Measurements from ENCODE around the gene FBXW7.

DNA sequence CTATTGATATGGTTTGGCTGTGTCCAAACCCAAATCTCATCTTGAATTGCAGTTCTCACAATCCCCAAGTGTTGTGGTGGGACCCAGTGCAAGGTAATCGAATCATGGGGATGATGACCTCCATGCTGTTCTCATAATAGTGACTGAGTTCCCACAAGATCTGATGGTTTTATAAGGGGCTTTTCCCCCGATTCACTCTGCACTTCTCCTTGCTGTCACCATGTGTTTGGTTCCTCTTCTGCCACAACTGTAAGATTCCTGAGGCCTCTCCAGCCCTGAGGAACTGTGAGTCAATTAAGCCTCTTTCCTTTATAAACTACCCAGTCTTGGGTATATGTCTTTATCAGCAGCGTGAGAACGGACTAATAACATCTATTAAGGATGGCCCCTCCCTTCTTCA is 68.8 kb downstream of the FBXW7 start:
- TF ChIP-seq POLR2AphosphoS5 (IDR thresholded peaks at IDR 0.05; ENCODE audit: low read depth, low read length) (no peak), TAF1 (IDR thresholded peaks at IDR 0.05; ENCODE audit: borderline replicate concordance, insufficient read depth, low read length) (no peak), FOXP2 (optimal IDR thresholded peaks at IDR 0.05; ENCODE audit: borderline replicate concordance, extremely low read depth, extremely low read length, insufficient read depth) (no peak)
- TF ChIP-seq, protein P1, sequence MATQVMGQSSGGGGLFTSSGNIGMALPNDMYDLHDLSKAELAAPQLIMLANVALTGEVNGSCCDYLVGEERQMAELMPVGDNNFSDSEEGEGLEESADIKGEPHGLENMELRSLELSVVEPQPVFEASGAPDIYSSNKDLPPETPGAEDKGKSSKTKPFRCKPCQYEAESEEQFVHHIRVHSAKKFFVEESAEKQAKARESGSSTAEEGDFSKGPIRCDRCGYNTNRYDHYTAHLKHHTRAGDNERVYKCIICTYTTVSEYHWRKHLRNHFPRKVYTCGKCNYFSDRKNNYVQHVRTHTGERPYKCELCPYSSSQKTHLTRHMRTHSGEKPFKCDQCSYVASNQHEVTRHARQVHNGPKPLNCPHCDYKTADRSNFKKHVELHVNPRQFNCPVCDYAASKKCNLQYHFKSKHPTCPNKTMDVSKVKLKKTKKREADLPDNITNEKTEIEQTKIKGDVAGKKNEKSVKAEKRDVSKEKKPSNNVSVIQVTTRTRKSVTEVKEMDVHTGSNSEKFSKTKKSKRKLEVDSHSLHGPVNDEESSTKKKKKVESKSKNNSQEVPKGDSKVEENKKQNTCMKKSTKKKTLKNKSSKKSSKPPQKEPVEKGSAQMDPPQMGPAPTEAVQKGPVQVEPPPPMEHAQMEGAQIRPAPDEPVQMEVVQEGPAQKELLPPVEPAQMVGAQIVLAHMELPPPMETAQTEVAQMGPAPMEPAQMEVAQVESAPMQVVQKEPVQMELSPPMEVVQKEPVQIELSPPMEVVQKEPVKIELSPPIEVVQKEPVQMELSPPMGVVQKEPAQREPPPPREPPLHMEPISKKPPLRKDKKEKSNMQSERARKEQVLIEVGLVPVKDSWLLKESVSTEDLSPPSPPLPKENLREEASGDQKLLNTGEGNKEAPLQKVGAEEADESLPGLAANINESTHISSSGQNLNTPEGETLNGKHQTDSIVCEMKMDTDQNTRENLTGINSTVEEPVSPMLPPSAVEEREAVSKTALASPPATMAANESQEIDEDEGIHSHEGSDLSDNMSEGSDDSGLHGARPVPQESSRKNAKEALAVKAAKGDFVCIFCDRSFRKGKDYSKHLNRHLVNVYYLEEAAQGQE (IDR thresholded peaks at IDR 0.05; ENCODE audit: insufficient read depth in 1 of 2, low read depth in 2 of 2, low read length in 2 of 2) = no peak

All from PFSK-1 (cell line).